ENCODE data around the gene TMEM231. TPM values are rescaled to one million over a fixed set of nuclear protein-coding genes. Genes with fewer than 3 reads are reported as not detected.

TMEM231 gene
- total RNA-seq, 2 donors from 2014 or later: 5.3 to 7.5 TPM

DNA sequence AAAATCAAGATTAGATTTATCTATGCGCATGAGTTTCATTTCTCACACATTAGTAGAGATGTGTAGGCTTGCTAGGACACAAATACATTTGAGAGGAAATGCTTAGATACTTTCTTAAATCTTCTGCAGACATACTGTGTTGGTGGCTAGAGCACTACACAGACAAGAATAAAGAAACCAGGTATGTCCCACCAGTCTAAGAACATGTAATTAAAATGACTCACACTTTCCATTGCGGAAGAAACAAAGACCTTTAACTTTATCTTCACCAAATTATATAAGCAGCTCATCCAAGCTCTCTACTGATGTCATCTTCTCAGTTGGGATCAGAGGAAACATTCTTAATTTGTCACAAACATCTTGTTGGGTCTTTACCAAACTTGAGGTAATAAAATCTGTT, 22.7 kb upstream of the TMEM231 start:
- H3K4me3 Mint-ChIP-seq: no peak overlapping the region
- DNase-seq (no peak), ATAC-seq (no peak)
- H3K27ac Mint-ChIP-seq: peak overlapping the region; percentile 74
- H3K36me3 Mint-ChIP-seq (ENCODE audit: low read depth): no peaks in the 10 kb centered on the region
- peaks cover 4% of the 10 kb centered on the region for H3K4me1 Mint-ChIP-seq
- H3K27me3 Mint-ChIP-seq: no peaks in the 10 kb centered on the region
- no peaks in the 10 kb centered on the region for H3K9me3 ChIP-seq (ENCODE audit: control insufficient read depth, low read length, poor library complexity, severe bottlenecking)

GRCh38 chr16:75578212-75578611, 22.2 kb upstream of the TMEM231 start:
- Mint-ChIP-seq H3K4me1 (peaks cover 7% of the 10 kb centered on the region), H3K36me3 (ENCODE audit: low read depth) (no peaks in the 10 kb centered on the region), H3K4me3 (no peak overlapping the region), H3K27ac (peak overlapping the region; percentile 74), H3K27me3 (no peaks in the 10 kb centered on the region)
- no peaks in the 10 kb centered on the region for H3K9me3 ChIP-seq (ENCODE audit: control insufficient read depth, low read length, poor library complexity, severe bottlenecking)
- no peak for ATAC-seq
- DNase-seq: no peak

DNA sequence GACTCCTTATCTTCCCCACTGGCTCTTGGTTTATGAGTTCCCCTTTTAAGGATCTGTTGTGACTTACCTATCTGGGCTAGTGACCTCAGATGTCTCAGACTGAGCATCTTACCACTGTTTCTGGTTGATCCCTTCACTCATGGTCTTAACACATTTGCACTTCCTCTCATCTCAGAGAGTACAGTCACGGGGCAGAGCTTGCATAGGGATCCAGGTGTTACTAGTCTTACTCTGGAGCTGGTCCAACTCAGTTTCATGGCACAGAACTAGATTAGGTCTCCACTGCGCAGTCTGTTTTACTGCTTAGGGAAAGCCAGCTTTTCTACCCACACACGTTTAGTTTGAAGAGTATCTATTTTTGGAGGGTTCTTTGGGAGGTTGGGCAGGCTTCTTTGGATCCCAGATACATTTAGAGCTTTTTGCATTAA, 20.3 kb upstream of the TMEM231 start:
- Mint-ChIP-seq H3K36me3 (ENCODE audit: low read depth) (no peaks in the 10 kb centered on the region), H3K27ac (peak overlapping the region; percentile 49), H3K4me1 (peaks cover 14% of the 10 kb centered on the region), H3K4me3 (no peak overlapping the region), H3K27me3 (no peaks in the 10 kb centered on the region)
- DNase-seq (no peak), ATAC-seq (no peak)
- no peaks in the 10 kb centered on the region for H3K9me3 ChIP-seq (ENCODE audit: control insufficient read depth, low read length, poor library complexity, severe bottlenecking)

DNA sequence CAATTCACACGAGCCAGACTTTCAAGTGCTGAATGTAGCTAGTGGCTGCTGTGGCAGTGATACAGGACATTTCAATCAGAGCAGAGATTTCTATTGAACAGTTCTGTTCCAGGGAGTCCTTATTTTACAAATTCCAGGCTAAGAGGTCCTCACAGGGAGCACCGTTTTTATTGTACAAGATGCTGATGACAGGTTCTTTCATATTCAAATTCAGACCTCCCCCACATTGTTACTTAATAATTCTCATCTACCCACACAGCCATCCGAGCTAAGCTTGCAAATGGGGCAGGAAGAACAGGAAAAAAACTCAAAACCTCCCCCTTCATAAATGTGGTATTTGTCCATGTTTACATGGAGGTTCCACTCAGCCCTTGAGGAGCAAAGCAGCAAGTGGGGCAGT, 19.9 kb upstream of the TMEM231 start:
- ATAC-seq (no peak), DNase-seq (no peak)
- H3K9me3 ChIP-seq (ENCODE audit: control insufficient read depth, low read length, poor library complexity, severe bottlenecking): no peaks in the 10 kb centered on the region
- Mint-ChIP-seq H3K4me3 (no peak overlapping the region), H3K27me3 (no peaks in the 10 kb centered on the region), H3K4me1 (peaks cover 18% of the 10 kb centered on the region), H3K36me3 (ENCODE audit: low read depth) (no peaks in the 10 kb centered on the region), H3K27ac (peak overlapping the region; percentile 49)

DNA sequence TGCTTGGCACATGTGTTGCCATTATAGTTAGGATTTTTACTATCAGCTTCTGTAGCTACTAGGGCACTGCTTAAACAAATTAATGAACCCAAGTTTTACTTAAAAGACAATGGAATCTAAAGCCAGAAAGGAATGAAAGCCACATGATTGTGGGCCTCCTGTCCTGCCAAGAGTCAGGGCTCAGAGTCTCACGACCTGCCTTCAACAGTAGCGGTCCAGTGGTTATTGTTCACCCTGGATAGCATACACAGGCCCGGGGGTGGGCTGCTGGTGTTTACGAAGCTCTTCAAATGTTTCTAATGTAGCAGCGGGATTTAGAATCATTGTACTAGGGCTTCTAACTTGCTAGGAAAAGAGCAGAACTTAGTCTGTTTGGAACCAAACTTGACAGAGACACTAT, 17.9 kb upstream of the TMEM231 start:
- Mint-ChIP-seq H3K27ac (peak overlapping the region; percentile 29), H3K4me3 (peak overlapping the region; percentile 33), H3K27me3 (no peaks in the 10 kb centered on the region), H3K36me3 (ENCODE audit: low read depth) (no peaks in the 10 kb centered on the region), H3K4me1 (peaks cover 24% of the 10 kb centered on the region)
- H3K9me3 ChIP-seq (ENCODE audit: control insufficient read depth, low read length, poor library complexity, severe bottlenecking): no peaks in the 10 kb centered on the region
- ATAC-seq: no peak
- DNase-seq: no peak

- Mint-ChIP-seq H3K27ac (peak overlapping the region; percentile 29), H3K4me3 (no peak overlapping the region), H3K36me3 (ENCODE audit: low read depth) (no peaks in the 10 kb centered on the region), H3K4me1 (peaks cover 24% of the 10 kb centered on the region), H3K27me3 (no peaks in the 10 kb centered on the region)
- DNase-seq (no peak), ATAC-seq (no peak)
- H3K9me3 ChIP-seq (ENCODE audit: control insufficient read depth, low read length, poor library complexity, severe bottlenecking): no peaks in the 10 kb centered on the region
These were observed 17.0 kb upstream of the TMEM231 start for GRCh38 chr16:75572864-75573542.

DNA sequence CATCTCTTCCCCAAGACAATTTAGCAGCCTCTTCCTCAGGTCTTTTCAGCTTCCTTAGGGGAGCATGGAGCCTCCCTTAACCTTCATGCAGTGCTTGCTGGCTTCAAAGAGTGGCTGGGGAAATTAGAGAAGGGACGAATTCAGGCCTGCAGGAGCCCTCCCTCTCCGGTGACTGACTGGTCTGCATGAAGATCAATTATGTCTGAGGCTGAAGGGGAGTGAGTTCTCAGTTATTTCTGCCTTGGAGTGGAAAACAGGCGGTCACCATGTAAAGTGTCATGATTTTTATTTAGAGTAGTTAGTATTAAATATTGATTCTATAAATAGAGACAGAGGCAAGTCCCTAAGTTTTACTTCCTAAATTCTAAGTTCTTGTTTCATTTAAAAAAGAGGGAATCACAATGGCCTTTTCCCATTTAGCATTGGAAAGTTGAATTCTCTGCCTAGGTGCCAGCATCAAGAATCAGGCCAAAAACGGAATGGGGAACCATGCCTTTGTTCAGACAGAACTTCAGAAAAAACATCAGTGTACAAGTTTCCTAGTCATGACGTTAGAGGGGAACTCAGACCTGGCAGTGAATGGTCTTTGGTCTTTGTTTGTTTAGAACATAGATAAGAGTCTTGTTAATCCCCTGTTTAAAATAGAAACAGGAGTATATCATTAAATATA, 14.5 kb upstream of the TMEM231 start:
- Mint-ChIP-seq H3K4me1 (peaks cover 32% of the 10 kb centered on the region), H3K4me3 (no peak overlapping the region), H3K27ac (peak overlapping the region; percentile 3)

GRCh38 chr16:75567911-75568310, 11.9 kb upstream of the TMEM231 start:
- Mint-ChIP-seq H3K27me3 (peaks cover 13% of the 10 kb centered on the region), H3K4me3 (peak overlapping the region; percentile 98), H3K27ac (no peak overlapping the region), H3K4me1 (peaks cover 32% of the 10 kb centered on the region), H3K36me3 (ENCODE audit: low read depth) (peaks cover 2% of the 10 kb centered on the region)
- no peaks in the 10 kb centered on the region for H3K9me3 ChIP-seq (ENCODE audit: control insufficient read depth, low read length, poor library complexity, severe bottlenecking)
- ATAC-seq: no peak
- no peak for DNase-seq

More for the DNA sequence above, 14.5 kb upstream of the TMEM231 start:
- no peaks in the 10 kb centered on the region for H3K36me3 Mint-ChIP-seq (ENCODE audit: low read depth)
- DNase-seq: no peak
- no peak for ATAC-seq
- H3K9me3 ChIP-seq (ENCODE audit: control insufficient read depth, low read length, poor library complexity, severe bottlenecking): no peaks in the 10 kb centered on the region
- no peaks in the 10 kb centered on the region for H3K27me3 Mint-ChIP-seq

- DNase-seq (peak; percentile 15 to 25 (median 20)), ATAC-seq (no peak)
- H3K4me3 Mint-ChIP-seq: peak overlapping the region; percentile 98
- H3K27me3 Mint-ChIP-seq: peaks cover 21% of the 10 kb centered on the region
- peaks cover 28% of the 10 kb centered on the region for H3K4me1 Mint-ChIP-seq
- H3K36me3 Mint-ChIP-seq (ENCODE audit: low read depth): peaks cover 2% of the 10 kb centered on the region
- H3K9me3 ChIP-seq (ENCODE audit: control insufficient read depth, low read length, poor library complexity, severe bottlenecking): no peaks in the 10 kb centered on the region
- H3K27ac Mint-ChIP-seq: peak overlapping the region; percentile 98
These were observed 10.8 kb upstream of the TMEM231 start for GRCh38 chr16:75566758-75567255.

- DNase-seq (peak; percentile 89 to 96 (median 91)), ATAC-seq (peak; percentile 72)
- Mint-ChIP-seq H3K27ac (peak within 1 kb of the TSS; percentile 98), H3K4me1 (peaks cover 25% of the 10 kb centered on the region), H3K27me3 (peaks cover 21% of the 10 kb centered on the region), H3K36me3 (ENCODE audit: low read depth) (peaks cover 2% of the 10 kb centered on the region), H3K4me3 (peak within 1 kb of the TSS; percentile 98)
- no peaks in the 10 kb centered on the region for H3K9me3 ChIP-seq (ENCODE audit: control insufficient read depth, low read length, poor library complexity, severe bottlenecking)
These were observed 10.1 kb upstream of the TMEM231 start, which contains the start of gene GABARAPL2 for GRCh38 chr16:75566040-75566757. TSS of gene GABARAPL2 (plus strand) at chr16:75566379. CDS start at chr16:75566487, 108 bp downstream.

DNA sequence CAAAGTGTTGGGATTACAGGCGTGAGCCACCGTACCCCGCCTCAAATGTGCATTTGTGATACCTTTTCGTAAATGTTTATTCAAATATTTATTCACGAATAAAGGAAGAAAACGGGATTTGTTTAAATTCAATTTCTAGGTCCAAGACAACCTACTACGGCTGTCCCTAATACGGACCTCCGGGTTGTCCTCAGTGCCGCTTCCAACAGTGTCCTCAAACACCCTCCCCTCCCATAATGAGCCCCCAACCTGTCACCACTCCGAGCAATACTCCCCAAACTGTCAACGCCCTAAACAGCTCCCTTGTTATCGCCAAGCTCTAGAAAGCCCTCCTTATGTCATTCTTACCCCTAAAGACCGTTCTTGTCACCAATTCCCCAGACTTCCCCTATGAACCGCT, 9.6 kb upstream of the TMEM231 start:
- ATAC-seq (no peak), DNase-seq (no peak)
- H3K4me3 Mint-ChIP-seq: peak overlapping the region; percentile 98
- H3K27me3 Mint-ChIP-seq: peaks cover 21% of the 10 kb centered on the region
- H3K36me3 Mint-ChIP-seq (ENCODE audit: low read depth): peaks cover 2% of the 10 kb centered on the region
- no peaks in the 10 kb centered on the region for H3K9me3 ChIP-seq (ENCODE audit: control insufficient read depth, low read length, poor library complexity, severe bottlenecking)
- H3K4me1 Mint-ChIP-seq: peaks cover 23% of the 10 kb centered on the region
- H3K27ac Mint-ChIP-seq: peak overlapping the region; percentile 98

DNA sequence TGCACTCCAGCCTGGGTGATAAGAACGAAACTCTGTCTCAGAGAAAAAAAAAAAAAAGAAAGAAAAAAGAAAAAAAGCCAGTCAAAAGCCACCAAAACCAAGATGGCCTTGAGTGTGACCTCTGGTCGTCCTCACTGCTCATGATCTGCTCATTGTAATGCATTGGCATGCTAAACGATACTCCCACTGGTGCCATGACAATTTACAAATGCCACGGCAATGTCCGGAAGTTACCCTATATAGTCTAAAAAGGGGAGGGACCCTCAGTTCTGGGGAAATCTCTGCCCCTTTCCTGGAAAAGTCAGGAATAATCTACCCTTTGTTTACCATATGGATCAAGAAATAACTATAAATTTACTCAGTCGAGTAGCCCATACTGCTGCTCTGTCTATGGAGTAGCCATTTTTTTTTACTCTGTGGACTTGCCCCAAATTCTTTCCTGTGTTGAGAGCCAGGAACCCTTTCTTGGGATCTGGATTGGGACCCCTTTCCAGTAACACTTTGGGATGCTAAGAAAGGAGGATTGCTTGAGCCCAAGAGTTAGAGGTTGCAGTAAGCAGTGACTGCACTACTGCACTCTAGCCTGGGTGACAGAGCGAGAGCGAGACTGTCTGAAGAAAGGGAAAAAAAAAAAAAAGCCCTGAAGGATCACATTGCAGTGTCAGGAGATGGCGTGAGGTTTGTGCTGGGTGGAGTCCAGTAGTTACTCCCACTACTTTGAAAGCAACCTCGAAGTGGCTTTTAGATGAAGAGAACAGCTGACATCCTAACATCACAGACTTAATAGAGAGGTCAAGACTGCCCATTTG, 3.7 kb upstream of the TMEM231 start:
- DNase-seq: no peak
- Mint-ChIP-seq H3K36me3 (ENCODE audit: low read depth) (peaks cover 2% of the 10 kb centered on the region), H3K27ac (no peak overlapping the region), H3K27me3 (peaks cover 21% of the 10 kb centered on the region), H3K4me3 (no peak overlapping the region), H3K4me1 (peaks cover 8% of the 10 kb centered on the region)
- H3K9me3 ChIP-seq (ENCODE audit: control insufficient read depth, low read length, poor library complexity, severe bottlenecking): no peaks in the 10 kb centered on the region
- no peak for ATAC-seq

Data from T-helper 17 cell (primary cell).